Gastroesophageal sphincter (tissue), 3 donors: ENCODE data around the gene GID4.

Experiments
- CTCF ChIP-seq, 4 experiments: fragments of 200-600 bp in 2 of 4; fragments of 450-650 bp in 2 of 4; sonication (generic) in 1 of 4; IDR thresholded peaks; one replicate each; pipeline ENCODE4 v1.5.1; 2017 to 2019; ENCODE audit warnings: antibody characterized with exemption in 4 of 4, mild to moderate bottlenecking in 2 of 4, moderate library complexity in 2 of 4
- EP300 ChIP-seq: sonication (generic); formaldehyde crosslinking; IDR thresholded peaks from one replicate; pipeline ENCODE4 v1.6.1; 2017; ENCODE audit warnings: antibody characterized with exemption, mild to moderate bottlenecking
- POLR2A ChIP-seq, 2 donors: fragments of 450-650 bp; IDR thresholded peaks; one replicate each; pipeline ENCODE4 v1.6.1; 2017; ENCODE audit warnings: antibody characterized with exemption in 2 of 2, mild to moderate bottlenecking in 2 of 2, moderate library complexity in 1 of 2
- POLR2AphosphoS5 ChIP-seq: sonication (generic); formaldehyde crosslinking; IDR thresholded peaks from one replicate; pipeline ENCODE4 v1.6.1; 2017; ENCODE audit warnings: antibody characterized with exemption

- TF ChIP-seq POLR2AphosphoS5 (no peak), POLR2A (IDR thresholded peaks at IDR 0.05) (no peak), CTCF (IDR thresholded peaks at IDR 0.05) (no peak), EP300 (no peak)
Observed at GRCh38 chr17:18099516-18099915, 60.3 kb downstream of the GID4 start.
